Stimulated activated CD4-positive, alpha-beta T cell treated with anti-CD3 and anti-CD28 coated beads, Interleukin-1b, Interleukin-23, amount 100 ng/mL, for 1 hour (primary cell): Measurements from ENCODE around the gene NKAIN1.
"Not testable (repeated sequence)": the region's sequence is repeated elsewhere in the genome, so short reads cannot be mapped to it uniquely, and the experiment has no call there.

Source experiments
- DNase-seq, 2 donors: peaks; one replicate each; pipeline ENCODE4 v3.0.0-alpha.2; 2020; ENCODE audit warnings: low read depth in 2 of 2

NKAIN1 gene

GRCh38 chr1:31239653-31240241 is at the start of gene NKAIN1:
Gene NKAIN1, minus strand, starts transcription at chr1:31239887. Its CDS starts 340 bp downstream, at chr1:31239547.
- DNase-seq: no peak

- DNase-seq: no peak
Measured at GRCh38 chr1:31289021-31289420, 49.3 kb upstream of the NKAIN1 start.

- not testable (repeated sequence) for DNase-seq
Measured at GRCh38 chr1:31287791-31288190, 48.1 kb upstream of the NKAIN1 start.

GRCh38 chr1:31282426-31282825 is 42.7 kb upstream of the NKAIN1 start:
- not testable (repeated sequence) for DNase-seq

GRCh38 chr1:31273619-31274018 is 33.9 kb upstream of the NKAIN1 start:
- DNase-seq: no peak

GRCh38 chr1:31272369-31272768 is 32.7 kb upstream of the NKAIN1 start:
- DNase-seq: no peak

- DNase-seq: no peak
Measured at GRCh38 chr1:31266547-31266946, 26.9 kb upstream of the NKAIN1 start.

GRCh38 chr1:31264790-31265386 is 25.2 kb upstream of the NKAIN1 start:
- no peak for DNase-seq

- DNase-seq: no peak
Measured at GRCh38 chr1:31263408-31263807, 23.7 kb upstream of the NKAIN1 start.

- not testable (repeated sequence) for DNase-seq
Measured at GRCh38 chr1:31262393-31262792, 22.7 kb upstream of the NKAIN1 start.

GRCh38 chr1:31261916-31262315 is 22.2 kb upstream of the NKAIN1 start:
- no peak for DNase-seq

GRCh38 chr1:31259746-31260145 is 20.1 kb upstream of the NKAIN1 start:
- DNase-seq: no peak

- DNase-seq: no peak
Measured at GRCh38 chr1:31258581-31258980, 18.9 kb upstream of the NKAIN1 start.

GRCh38 chr1:31257213-31257612 is 17.5 kb upstream of the NKAIN1 start:
- DNase-seq: no peak

GRCh38 chr1:31249854-31250253 is 10.2 kb upstream of the NKAIN1 start:
- DNase-seq: no peak

GRCh38 chr1:31248276-31248675 is 8.6 kb upstream of the NKAIN1 start:
- DNase-seq: no peak

GRCh38 chr1:31244326-31244725 is 4.6 kb upstream of the NKAIN1 start:
- no peak for DNase-seq

- no peak for DNase-seq
Measured at GRCh38 chr1:31243501-31244286, 4.0 kb upstream of the NKAIN1 start.

- no peak for DNase-seq
Measured at GRCh38 chr1:31241321-31241720, 1.6 kb upstream of the NKAIN1 start.

GRCh38 chr1:31238986-31239613 is 587 bp downstream of the NKAIN1 start:
- no peak for DNase-seq

- no peak for DNase-seq
Measured at GRCh38 chr1:31238612-31238985, 1.1 kb downstream of the NKAIN1 start.

GRCh38 chr1:31234870-31235269 is 4.8 kb downstream of the NKAIN1 start:
- no peak for DNase-seq
